HL-60 (cell line): Measurements from ENCODE around the gene LAMA5.

Source experiments
- POLR2AphosphoS5 ChIP-seq: IDR thresholded peaks from 2 replicates; pipeline ENCODE4 v1.6.1; 2012; ENCODE audit warnings: low read depth
- SPI1 ChIP-seq: IDR thresholded peaks from 2 replicates; pipeline ENCODE4 v1.6.1; 2012; ENCODE audit warnings: low read depth, mild to moderate bottlenecking, borderline replicate concordance
- TF ChIP-seq, protein P1 (sequence below): IDR thresholded peaks from one replicate; pipeline ENCODE4 v1.5.1; 2011; ENCODE audit warnings: low read length, control low read depth, inconsistent platforms; ENCODE audit not compliant: insufficient read depth
- TF ChIP-seq, protein P2 (sequence below): IDR thresholded peaks from 2 replicates; pipeline ENCODE4 v1.6.1; 2012; ENCODE audit warnings: low read depth; ENCODE audit not compliant: insufficient replicate concordance

GRCh38 chr20:62337558-62338293 lies 29.4 kb downstream of the LAMA5 start:
- TF ChIP-seq, protein P1, sequence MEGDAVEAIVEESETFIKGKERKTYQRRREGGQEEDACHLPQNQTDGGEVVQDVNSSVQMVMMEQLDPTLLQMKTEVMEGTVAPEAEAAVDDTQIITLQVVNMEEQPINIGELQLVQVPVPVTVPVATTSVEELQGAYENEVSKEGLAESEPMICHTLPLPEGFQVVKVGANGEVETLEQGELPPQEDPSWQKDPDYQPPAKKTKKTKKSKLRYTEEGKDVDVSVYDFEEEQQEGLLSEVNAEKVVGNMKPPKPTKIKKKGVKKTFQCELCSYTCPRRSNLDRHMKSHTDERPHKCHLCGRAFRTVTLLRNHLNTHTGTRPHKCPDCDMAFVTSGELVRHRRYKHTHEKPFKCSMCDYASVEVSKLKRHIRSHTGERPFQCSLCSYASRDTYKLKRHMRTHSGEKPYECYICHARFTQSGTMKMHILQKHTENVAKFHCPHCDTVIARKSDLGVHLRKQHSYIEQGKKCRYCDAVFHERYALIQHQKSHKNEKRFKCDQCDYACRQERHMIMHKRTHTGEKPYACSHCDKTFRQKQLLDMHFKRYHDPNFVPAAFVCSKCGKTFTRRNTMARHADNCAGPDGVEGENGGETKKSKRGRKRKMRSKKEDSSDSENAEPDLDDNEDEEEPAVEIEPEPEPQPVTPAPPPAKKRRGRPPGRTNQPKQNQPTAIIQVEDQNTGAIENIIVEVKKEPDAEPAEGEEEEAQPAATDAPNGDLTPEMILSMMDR: no peak
- TF ChIP-seq POLR2AphosphoS5: peak; percentile 67
- peak; percentile 74 for TF ChIP-seq SPI1
- TF ChIP-seq, protein P2, sequence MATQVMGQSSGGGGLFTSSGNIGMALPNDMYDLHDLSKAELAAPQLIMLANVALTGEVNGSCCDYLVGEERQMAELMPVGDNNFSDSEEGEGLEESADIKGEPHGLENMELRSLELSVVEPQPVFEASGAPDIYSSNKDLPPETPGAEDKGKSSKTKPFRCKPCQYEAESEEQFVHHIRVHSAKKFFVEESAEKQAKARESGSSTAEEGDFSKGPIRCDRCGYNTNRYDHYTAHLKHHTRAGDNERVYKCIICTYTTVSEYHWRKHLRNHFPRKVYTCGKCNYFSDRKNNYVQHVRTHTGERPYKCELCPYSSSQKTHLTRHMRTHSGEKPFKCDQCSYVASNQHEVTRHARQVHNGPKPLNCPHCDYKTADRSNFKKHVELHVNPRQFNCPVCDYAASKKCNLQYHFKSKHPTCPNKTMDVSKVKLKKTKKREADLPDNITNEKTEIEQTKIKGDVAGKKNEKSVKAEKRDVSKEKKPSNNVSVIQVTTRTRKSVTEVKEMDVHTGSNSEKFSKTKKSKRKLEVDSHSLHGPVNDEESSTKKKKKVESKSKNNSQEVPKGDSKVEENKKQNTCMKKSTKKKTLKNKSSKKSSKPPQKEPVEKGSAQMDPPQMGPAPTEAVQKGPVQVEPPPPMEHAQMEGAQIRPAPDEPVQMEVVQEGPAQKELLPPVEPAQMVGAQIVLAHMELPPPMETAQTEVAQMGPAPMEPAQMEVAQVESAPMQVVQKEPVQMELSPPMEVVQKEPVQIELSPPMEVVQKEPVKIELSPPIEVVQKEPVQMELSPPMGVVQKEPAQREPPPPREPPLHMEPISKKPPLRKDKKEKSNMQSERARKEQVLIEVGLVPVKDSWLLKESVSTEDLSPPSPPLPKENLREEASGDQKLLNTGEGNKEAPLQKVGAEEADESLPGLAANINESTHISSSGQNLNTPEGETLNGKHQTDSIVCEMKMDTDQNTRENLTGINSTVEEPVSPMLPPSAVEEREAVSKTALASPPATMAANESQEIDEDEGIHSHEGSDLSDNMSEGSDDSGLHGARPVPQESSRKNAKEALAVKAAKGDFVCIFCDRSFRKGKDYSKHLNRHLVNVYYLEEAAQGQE: no peak
